Natural killer cell (primary cell): Measurements from ENCODE around the gene C5orf22. TPM values are rescaled to one million over a fixed set of nuclear protein-coding genes. Genes with fewer than 3 reads are reported as not detected.

Experiments
- ATAC-seq, 3 donors: fragments of 150-1000 bp in 2 of 3; fragments of 200-7000 bp in 1 of 3; cut with Tn5 transposase; 1 replicate in 1 of 3; 2 replicates in 2 of 3; pipeline ENCODE4 v1.10.0; 2021; ENCODE audit warnings: mild to moderate bottlenecking in 2 of 3, moderate library complexity in 2 of 3
- DNase-seq, 2 donors: peaks; one replicate each; pipeline versions ENCODE4 v3.0.0 to v3.0.0-alpha.2; 2013 to 2021; ENCODE audit warnings: mixed read lengths in 1 of 2
- H3K27ac ChIP-seq: one replicate; pipeline ENCODE4 v1.5.1; 2013; ENCODE audit warnings: mild to moderate bottlenecking, low read length
- H3K27me3 ChIP-seq: one replicate; pipeline ENCODE4 v1.6.1; 2013; ENCODE audit warnings: low read length; ENCODE audit not compliant: control insufficient read depth, insufficient read depth
- H3K36me3 ChIP-seq: one replicate; pipeline ENCODE4 v1.6.1; 2013; ENCODE audit warnings: low read length; ENCODE audit not compliant: control insufficient read depth, insufficient read depth
- H3K4me1 ChIP-seq: one replicate; pipeline ENCODE4 v1.6.1; 2013; ENCODE audit warnings: low read length; ENCODE audit not compliant: control insufficient read depth, insufficient read depth
- H3K4me3 ChIP-seq: one replicate; pipeline ENCODE4 v1.5.1; 2013; ENCODE audit warnings: low read length
- H3K9me3 ChIP-seq: one replicate; pipeline ENCODE4 v1.6.1; 2013; ENCODE audit warnings: low read length; ENCODE audit not compliant: control insufficient read depth, insufficient read depth
- H3K27ac Mint-ChIP-seq, 2 donors: one replicate each; pipeline ENCODE4 v1.8.0; 2022; ENCODE audit warnings: mild to moderate bottlenecking in 2 of 2, mixed read lengths in 2 of 2, moderate library complexity in 1 of 2
- H3K27me3 Mint-ChIP-seq, 2 donors: one replicate each; pipeline ENCODE4 v1.8.0; 2022; ENCODE audit warnings: low read depth in 2 of 2, mixed read lengths in 2 of 2
- H3K36me3 Mint-ChIP-seq: one replicate; pipeline ENCODE4 v1.8.0; 2022; ENCODE audit warnings: mixed read lengths
- H3K4me1 Mint-ChIP-seq, 2 donors: one replicate each; pipeline ENCODE4 v1.8.0; 2022; ENCODE audit warnings: mixed read lengths in 2 of 2
- H3K4me3 Mint-ChIP-seq: one replicate; pipeline ENCODE4 v1.8.0; 2022; ENCODE audit warnings: mild to moderate bottlenecking, moderate library complexity, mixed read lengths
- H3K9me3 Mint-ChIP-seq, 2 donors: one replicate each; pipeline ENCODE4 v1.8.0; 2022; ENCODE audit warnings: mixed read lengths in 2 of 2
- CTCF ChIP-seq: fragments of 200-600 bp; IDR thresholded peaks from one replicate; pipeline ENCODE4 v1.8.0; 2022; ENCODE audit warnings: antibody characterized with exemption
- WGBS: methylation state at CpG from one replicate; pipeline ENCODE4 v1.1.7; 2013; ENCODE audit warnings: missing lambda C conversion rate; ENCODE audit not compliant: insufficient coverage; 5-methylcytosine and 5-hydroxymethylcytosine counted together
- intact Hi-C: fragments of 100-400 bp; cut with micrococcal nuclease; formaldehyde crosslinking; loops from one replicate; pipeline ENCODE4 v1.14.2; 2022
- total RNA-seq, 4 donors: library from RNA; stranded (reverse); fragments of 120-200 nt in 1 of 4; gene quantifications; one replicate each; pipeline versions ENCODE4 v1.2.3 to v1.2.4, GENCODE V29; 2013 to 2022

Gene C5orf22
- total RNA-seq, 3 donors from 2014 or later (not counting 1 experiment from before 2014, with no cell fraction given), result 20.0 to 27.9 (median 21.4) TPM

DNA sequence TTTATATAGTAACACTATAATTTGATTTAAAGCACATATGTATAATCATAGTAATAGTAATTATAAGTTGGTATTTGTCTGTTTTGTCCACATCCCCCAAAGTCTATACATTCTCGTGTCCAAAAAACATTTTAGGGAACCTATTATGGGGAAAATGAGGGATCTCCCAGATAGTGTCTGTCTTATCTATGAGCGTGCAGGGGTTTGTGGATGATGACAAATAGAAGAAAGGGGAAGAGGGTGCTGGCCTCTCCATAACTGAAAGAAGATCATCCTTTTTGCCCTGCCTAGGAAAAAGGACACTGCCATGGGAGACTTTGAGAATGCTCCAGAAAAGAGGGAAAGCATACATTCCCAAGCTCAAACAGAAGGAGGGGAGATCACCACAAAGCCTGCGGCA lies 45.3 kb downstream of the C5orf22 start:
- no peak overlapping the region for H3K27ac Mint-ChIP-seq
- Histone ChIP-seq H3K4me3 (no peak overlapping the region), H3K36me3 (no peaks in the 10 kb centered on the region), H3K4me1 (no peaks in the 10 kb centered on the region), H3K27me3 (no peaks in the 10 kb centered on the region), H3K9me3 (no peaks in the 10 kb centered on the region), H3K27ac (no peak overlapping the region)
- no peaks in the 10 kb centered on the region for H3K9me3 Mint-ChIP-seq
- TF ChIP-seq CTCF, result no peak
- ATAC-seq (no peak), DNase-seq (no peak)
- no peaks in the 10 kb centered on the region for H3K4me1 Mint-ChIP-seq
- H3K4me3 Mint-ChIP-seq, result no peak overlapping the region
- 94% methylated on average over 2 of the region's 3 CpGs for WGBS
- intact Hi-C loops, result no loop called here
- no peaks in the 10 kb centered on the region for H3K36me3 Mint-ChIP-seq
- H3K27me3 Mint-ChIP-seq, result peaks cover 10 to 17% of the 10 kb centered on the region in 2 donors

DNA sequence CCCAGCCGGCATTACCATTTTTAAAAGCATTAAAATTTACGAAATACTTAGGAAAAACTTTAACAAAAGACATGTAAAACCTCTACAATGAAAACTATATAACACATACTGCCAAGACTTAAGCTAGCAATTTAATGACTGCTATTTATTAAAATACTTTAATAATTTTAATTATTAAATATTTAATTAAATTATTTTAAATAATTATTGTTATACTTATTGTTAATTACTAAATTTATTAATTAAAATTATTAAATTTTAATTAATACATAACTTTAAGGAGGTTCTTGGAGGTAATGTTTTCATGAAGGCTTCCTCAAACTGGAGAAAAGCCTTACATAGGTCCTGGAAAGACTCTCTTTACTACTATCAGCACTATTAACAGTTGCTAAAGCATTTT lies 47.5 kb downstream of the C5orf22 start:
- Mint-ChIP-seq H3K4me3 (no peak overlapping the region), H3K4me1 (no peaks in the 10 kb centered on the region), H3K9me3 (no peaks in the 10 kb centered on the region), H3K36me3 (no peaks in the 10 kb centered on the region), H3K27me3 (peaks cover 12 to 20% of the 10 kb centered on the region in 2 donors), H3K27ac (no peak overlapping the region)
- intact Hi-C loops, result no loop called here
- no peak overlapping the region for H3K27ac ChIP-seq
- 92% methylated on average over 2 of the region's 2 CpGs for WGBS
- TF ChIP-seq CTCF, result no peak
- no peaks in the 10 kb centered on the region for H3K27me3 ChIP-seq
- ATAC-seq (no peak), DNase-seq (no peak)
- H3K36me3 ChIP-seq, result no peaks in the 10 kb centered on the region
- no peak overlapping the region for H3K4me3 ChIP-seq
- H3K9me3 ChIP-seq, result no peaks in the 10 kb centered on the region
- H3K4me1 ChIP-seq, result no peaks in the 10 kb centered on the region

GRCh38 chr5:31581498-31582099 lies 49.5 kb downstream of the C5orf22 start:
- no peaks in the 10 kb centered on the region for H3K36me3 ChIP-seq
- Mint-ChIP-seq H3K36me3 (no peaks in the 10 kb centered on the region), H3K27ac (no peak overlapping the region), H3K27me3 (peaks cover 13 to 16% of the 10 kb centered on the region in 2 donors), H3K4me1 (no peaks in the 10 kb centered on the region), H3K4me3 (no peak overlapping the region), H3K9me3 (no peaks in the 10 kb centered on the region)
- no peak overlapping the region for H3K4me3 ChIP-seq
- peak in 1 of 2 donors; percentile 61 for DNase-seq
- TF ChIP-seq CTCF, result peak; percentile 73
- intact Hi-C loops, result loop anchor here (1.0 to 2.0 kb wide), 3 partner anchors 228 to 512 kb away; no protein-coding TSS in a partner anchor
- no peaks in the 10 kb centered on the region for H3K9me3 ChIP-seq
- 78% methylated on average over 1 of the region's 3 CpGs for WGBS
- ATAC-seq, result peak in 1 of 3 donors; percentile 53
- H3K27ac ChIP-seq, result no peak overlapping the region
- no peaks in the 10 kb centered on the region for H3K4me1 ChIP-seq
- H3K27me3 ChIP-seq, result no peaks in the 10 kb centered on the region

- DNase-seq, result no peak
- H3K4me3 ChIP-seq, result no peak overlapping the region
- H3K27ac ChIP-seq, result no peak overlapping the region
- no peak for ATAC-seq
- H3K27me3 ChIP-seq, result no peaks in the 10 kb centered on the region
- H3K27me3 Mint-ChIP-seq, result peaks cover 13 to 17% of the 10 kb centered on the region in 2 donors
- H3K4me1 ChIP-seq, result no peaks in the 10 kb centered on the region
- no peaks in the 10 kb centered on the region for H3K36me3 ChIP-seq
- no peak overlapping the region for H3K27ac Mint-ChIP-seq
- no peaks in the 10 kb centered on the region for H3K4me1 Mint-ChIP-seq
- no peak for TF ChIP-seq CTCF
- intact Hi-C loops, result no loop called here
- no peaks in the 10 kb centered on the region for H3K36me3 Mint-ChIP-seq
- no peak overlapping the region for H3K4me3 Mint-ChIP-seq
- H3K9me3 Mint-ChIP-seq, result no peaks in the 10 kb centered on the region
- no peaks in the 10 kb centered on the region for H3K9me3 ChIP-seq
- WGBS, result 97% methylated on average over 2 of the region's 2 CpGs
Measured at GRCh38 chr5:31583129-31583528, 51.0 kb downstream of the C5orf22 start.
